Measurements from ENCODE around the gene LACTBL1.

Gene LACTBL1

GRCh38 chr1:22944346-22945055, 28.2 kb downstream of the LACTBL1 start:
- DNase-seq (ENCODE audit: low spot score), result no peak

GRCh38 chr1:22941257-22941656, 31.4 kb downstream of the LACTBL1 start:
- DNase-seq (ENCODE audit: low spot score), result no peak

GRCh38 chr1:22936681-22937080, 36.0 kb downstream of the LACTBL1 start:
- no peak for DNase-seq (ENCODE audit: low spot score)

- no peak for DNase-seq (ENCODE audit: low spot score)
Observed at GRCh38 chr1:22935433-22935832, 37.2 kb downstream of the LACTBL1 start.

- no peak for DNase-seq (ENCODE audit: low spot score)
Observed at GRCh38 chr1:22932803-22933470, 39.7 kb downstream of the LACTBL1 start.

GRCh38 chr1:22930240-22930912, 42.3 kb downstream of the LACTBL1 start:
- DNase-seq (ENCODE audit: low spot score), result peak; percentile 97

GRCh38 chr1:22925111-22925510, 47.6 kb downstream of the LACTBL1 start:
- no peak for DNase-seq (ENCODE audit: low spot score)

- no peak for DNase-seq (ENCODE audit: low spot score)
Observed at GRCh38 chr1:22922640-22923039, 50.0 kb downstream of the LACTBL1 start.

GRCh38 chr1:22921452-22922126, 51.1 kb downstream of the LACTBL1 start:
- DNase-seq (ENCODE audit: low spot score), result no peak

GRCh38 chr1:22920734-22921451, 51.8 kb downstream of the LACTBL1 start:
- DNase-seq (ENCODE audit: low spot score), result no peak

- DNase-seq (ENCODE audit: low spot score), result no peak
Observed at GRCh38 chr1:22920026-22920733, 52.5 kb downstream of the LACTBL1 start.

- no peak for DNase-seq (ENCODE audit: low spot score)
Observed at GRCh38 chr1:22919341-22920025, 53.2 kb downstream of the LACTBL1 start.

GRCh38 chr1:22918644-22919043, 54.0 kb downstream of the LACTBL1 start:
- DNase-seq (ENCODE audit: low spot score), result no peak

GRCh38 chr1:22917989-22918388, 54.7 kb downstream of the LACTBL1 start:
- no peak for DNase-seq (ENCODE audit: low spot score)

- peak; percentile 45 for DNase-seq (ENCODE audit: low spot score)
Observed at GRCh38 chr1:22916471-22916820, 56.2 kb downstream of the LACTBL1 start.

GRCh38 chr1:22915816-22916470, 56.7 kb downstream of the LACTBL1 start:
- DNase-seq (ENCODE audit: low spot score), result no peak

GRCh38 chr1:22915231-22915630, 57.4 kb downstream of the LACTBL1 start:
- no peak for DNase-seq (ENCODE audit: low spot score)

GRCh38 chr1:22914633-22915217, 57.9 kb downstream of the LACTBL1 start:
- DNase-seq (ENCODE audit: low spot score), result peak; percentile 61

GRCh38 chr1:22914156-22914555, 58.5 kb downstream of the LACTBL1 start:
- no peak for DNase-seq (ENCODE audit: low spot score)
